ENCODE data around the gene METTL16. TPM values are rescaled to one million over a fixed set of nuclear protein-coding genes. Genes with fewer than 3 reads are reported as not detected.
A peak's percentile ranks its signal among the peaks of the same experiment; 100 is the strongest.

METTL16 gene
- total RNA-seq, 1 experiment from 2014 or later, result 37.6 TPM

DNA sequence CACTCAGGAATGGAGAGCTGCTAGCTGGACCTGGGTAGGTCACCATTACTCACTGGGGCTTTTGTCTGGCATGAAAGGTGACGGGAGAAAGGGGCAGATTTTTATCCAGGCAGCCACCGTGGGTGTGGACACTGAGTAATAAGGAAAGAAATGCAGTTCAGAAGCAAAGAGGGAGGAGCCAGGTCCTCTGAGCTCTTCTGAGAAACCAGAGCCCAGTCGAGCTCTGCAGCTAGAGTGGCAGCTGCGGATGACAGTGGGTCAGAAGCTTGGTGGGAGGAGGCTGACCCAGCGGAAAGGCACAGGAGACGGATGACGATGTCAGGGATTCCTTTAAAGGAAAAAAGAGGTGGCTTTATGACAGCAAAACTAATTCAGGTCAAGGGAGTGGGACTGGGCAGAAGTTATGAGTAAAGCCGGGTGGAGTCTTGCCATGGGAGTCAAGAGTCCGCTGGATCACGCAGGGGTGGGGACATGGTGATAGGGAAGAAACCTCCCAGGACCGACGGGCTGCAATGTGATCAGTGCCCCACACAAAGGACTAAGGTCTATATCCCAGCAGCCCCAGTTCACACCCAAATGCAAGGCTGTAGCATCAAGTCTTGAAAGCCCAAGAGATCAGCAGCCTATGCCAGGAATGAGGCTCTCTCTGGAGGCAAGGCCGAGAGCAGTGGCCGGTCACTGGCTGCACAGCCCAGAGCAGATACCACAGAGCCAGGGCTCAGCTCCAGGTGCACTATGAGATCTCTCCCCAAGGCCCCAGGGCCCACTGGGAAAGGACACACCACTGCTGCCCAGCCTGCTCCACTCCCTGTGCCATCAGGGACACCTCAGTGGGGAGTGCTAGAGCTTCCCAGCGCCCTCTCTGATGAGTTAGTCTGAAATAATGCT is 104.5 kb downstream of the METTL16 start:
- H2AFZ ChIP-seq (ENCODE audit: low read depth, low read length, poor library complexity, severe bottlenecking), result no peak overlapping the region
- BruUV-seq (replicated peaks), result TSS peak; percentile 49
- TF ChIP-seq CEBPB (IDR thresholded peaks at IDR 0.05; ENCODE audit: low read depth), result no peak
- TF ChIP-seq, protein P1, sequence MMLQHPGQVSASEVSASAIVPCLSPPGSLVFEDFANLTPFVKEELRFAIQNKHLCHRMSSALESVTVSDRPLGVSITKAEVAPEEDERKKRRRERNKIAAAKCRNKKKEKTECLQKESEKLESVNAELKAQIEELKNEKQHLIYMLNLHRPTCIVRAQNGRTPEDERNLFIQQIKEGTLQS (IDR thresholded peaks at IDR 0.05), result no peak
- TF ChIP-seq RAD21 (IDR thresholded peaks at IDR 0.05; ENCODE audit: low read depth), result no peak
- peak; percentile 61 for TF ChIP-seq JUND (IDR thresholded peaks at IDR 0.05)
- TF ChIP-seq, protein P2, sequence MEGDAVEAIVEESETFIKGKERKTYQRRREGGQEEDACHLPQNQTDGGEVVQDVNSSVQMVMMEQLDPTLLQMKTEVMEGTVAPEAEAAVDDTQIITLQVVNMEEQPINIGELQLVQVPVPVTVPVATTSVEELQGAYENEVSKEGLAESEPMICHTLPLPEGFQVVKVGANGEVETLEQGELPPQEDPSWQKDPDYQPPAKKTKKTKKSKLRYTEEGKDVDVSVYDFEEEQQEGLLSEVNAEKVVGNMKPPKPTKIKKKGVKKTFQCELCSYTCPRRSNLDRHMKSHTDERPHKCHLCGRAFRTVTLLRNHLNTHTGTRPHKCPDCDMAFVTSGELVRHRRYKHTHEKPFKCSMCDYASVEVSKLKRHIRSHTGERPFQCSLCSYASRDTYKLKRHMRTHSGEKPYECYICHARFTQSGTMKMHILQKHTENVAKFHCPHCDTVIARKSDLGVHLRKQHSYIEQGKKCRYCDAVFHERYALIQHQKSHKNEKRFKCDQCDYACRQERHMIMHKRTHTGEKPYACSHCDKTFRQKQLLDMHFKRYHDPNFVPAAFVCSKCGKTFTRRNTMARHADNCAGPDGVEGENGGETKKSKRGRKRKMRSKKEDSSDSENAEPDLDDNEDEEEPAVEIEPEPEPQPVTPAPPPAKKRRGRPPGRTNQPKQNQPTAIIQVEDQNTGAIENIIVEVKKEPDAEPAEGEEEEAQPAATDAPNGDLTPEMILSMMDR (IDR thresholded peaks at IDR 0.05 in 2 of 3, conservative IDR thresholded peaks at IDR 0.05 in 1 of 3; ENCODE audit: borderline replicate concordance in 1 of 3, insufficient read depth in 1 of 3, low read depth in 2 of 3, low read length in 2 of 3), result no peak
- TF ChIP-seq TCF7L2 (IDR thresholded peaks at IDR 0.05; ENCODE audit: borderline replicate concordance, extremely low read depth, insufficient read depth, insufficient read length), result no peak
- TF ChIP-seq, protein P3, sequence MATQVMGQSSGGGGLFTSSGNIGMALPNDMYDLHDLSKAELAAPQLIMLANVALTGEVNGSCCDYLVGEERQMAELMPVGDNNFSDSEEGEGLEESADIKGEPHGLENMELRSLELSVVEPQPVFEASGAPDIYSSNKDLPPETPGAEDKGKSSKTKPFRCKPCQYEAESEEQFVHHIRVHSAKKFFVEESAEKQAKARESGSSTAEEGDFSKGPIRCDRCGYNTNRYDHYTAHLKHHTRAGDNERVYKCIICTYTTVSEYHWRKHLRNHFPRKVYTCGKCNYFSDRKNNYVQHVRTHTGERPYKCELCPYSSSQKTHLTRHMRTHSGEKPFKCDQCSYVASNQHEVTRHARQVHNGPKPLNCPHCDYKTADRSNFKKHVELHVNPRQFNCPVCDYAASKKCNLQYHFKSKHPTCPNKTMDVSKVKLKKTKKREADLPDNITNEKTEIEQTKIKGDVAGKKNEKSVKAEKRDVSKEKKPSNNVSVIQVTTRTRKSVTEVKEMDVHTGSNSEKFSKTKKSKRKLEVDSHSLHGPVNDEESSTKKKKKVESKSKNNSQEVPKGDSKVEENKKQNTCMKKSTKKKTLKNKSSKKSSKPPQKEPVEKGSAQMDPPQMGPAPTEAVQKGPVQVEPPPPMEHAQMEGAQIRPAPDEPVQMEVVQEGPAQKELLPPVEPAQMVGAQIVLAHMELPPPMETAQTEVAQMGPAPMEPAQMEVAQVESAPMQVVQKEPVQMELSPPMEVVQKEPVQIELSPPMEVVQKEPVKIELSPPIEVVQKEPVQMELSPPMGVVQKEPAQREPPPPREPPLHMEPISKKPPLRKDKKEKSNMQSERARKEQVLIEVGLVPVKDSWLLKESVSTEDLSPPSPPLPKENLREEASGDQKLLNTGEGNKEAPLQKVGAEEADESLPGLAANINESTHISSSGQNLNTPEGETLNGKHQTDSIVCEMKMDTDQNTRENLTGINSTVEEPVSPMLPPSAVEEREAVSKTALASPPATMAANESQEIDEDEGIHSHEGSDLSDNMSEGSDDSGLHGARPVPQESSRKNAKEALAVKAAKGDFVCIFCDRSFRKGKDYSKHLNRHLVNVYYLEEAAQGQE (IDR thresholded peaks at IDR 0.05; ENCODE audit: low read depth), result no peak
- TF ChIP-seq YY1 (IDR thresholded peaks at IDR 0.05; ENCODE audit: extremely low read depth, insufficient replicate concordance, low read depth, low read length), result peak; percentile 46
- TF ChIP-seq POLR2A (IDR thresholded peaks at IDR 0.05; ENCODE audit: borderline replicate concordance, extremely low read depth, insufficient read depth, insufficient read length), result no peak
- no peak for TF ChIP-seq ZBTB33 (IDR thresholded peaks at IDR 0.05; ENCODE audit: extremely low read depth, insufficient replicate concordance, low read length)
- no peak for TF ChIP-seq ZFX (IDR thresholded peaks at IDR 0.05)
- no peak for TF ChIP-seq EZH2 (IDR thresholded peaks at IDR 0.05)
- 0 out of 2 replicates have a peak, but pooled peaks have one; percentile 54 for TF ChIP-seq SIN3A (IDR thresholded peaks at IDR 0.05; ENCODE audit: low read depth)
- TF ChIP-seq CBX3 (IDR thresholded peaks at IDR 0.05; ENCODE audit: low read depth), result peak; percentile 62; the same call in 1 of the 2 replicates
- TF ChIP-seq SRF (IDR thresholded peaks at IDR 0.05; ENCODE audit: low read depth), result peak; percentile 87
- peak; percentile 77 for TF ChIP-seq SP1 (IDR thresholded peaks at IDR 0.05; ENCODE audit: low read depth)
- TF ChIP-seq MAX (IDR thresholded peaks at IDR 0.05), result peak; percentile 73

More for the DNA sequence above, 104.5 kb downstream of the METTL16 start:
- no peaks in the 10 kb centered on the region for H3K27me3 ChIP-seq (ENCODE audit: insufficient read depth, low read length)
- ATAC-seq (peak; percentile 89), DNase-seq (ENCODE audit: low read depth, low spot score) (peak; percentile 90)
- H4K20me1 ChIP-seq (ENCODE audit: insufficient read depth), result no peaks in the 10 kb centered on the region
- peak overlapping the region; percentile 71 for H3K9ac ChIP-seq (ENCODE audit: low read length)
- H3K36me3 ChIP-seq (ENCODE audit: control insufficient read depth in 1 of 2, insufficient read depth in 2 of 2, low read length in 2 of 2), result no peaks in the 10 kb centered on the region
- ChIA-PET CTCF (interaction anchor here (1.0 to 3.1 kb wide), 5 partner anchors 9 to 349 kb away, joined by 3 to 38 read pairs (median 3); no protein-coding TSS in a partner anchor), POLR2A (interaction anchor here (1.1 to 2.3 kb wide), 8 partner anchors 9 to 316 kb away, joined by 3 to 12 read pairs (median 4); partner anchors contain the start of gene TSR1), RAD21 (ENCODE audit: low non-redundant PET in 1 of 2, low total read pairs in 2 of 2, uncharacterized antibody in 2 of 2, unreplicated experiment in 2 of 2) (interaction anchor here (0.9 to 1.6 kb wide), 4 partner anchors 9 to 25 kb away, joined by 4 to 6 read pairs (median 5); no protein-coding TSS in a partner anchor)
- H3K79me2 ChIP-seq (ENCODE audit: insufficient read depth, low read length), result no peaks in the 10 kb centered on the region
- H3K9me2 ChIP-seq (ENCODE audit: insufficient read depth), result no peaks in the 10 kb centered on the region
- H3K4me3 ChIP-seq (replicated peaks in 1 of 2; ENCODE audit: low read depth in 1 of 2, low read length in 2 of 2), result peak overlapping the region; percentile 7 to 43
- peak overlapping the region; percentile 80 for H3K4me2 ChIP-seq (ENCODE audit: low read length)
- H3K9me3 ChIP-seq (ENCODE audit: control insufficient read depth in 1 of 2, insufficient read depth in 1 of 2, low read depth in 1 of 2, low read length in 2 of 2), result no peaks in the 10 kb centered on the region
- H3K4me1 ChIP-seq (ENCODE audit: control insufficient read depth in 1 of 2, insufficient read depth in 2 of 2, low read length in 2 of 2), result peaks cover 43 to 56% of the 10 kb centered on the region in 2 experiments
- H3K27ac ChIP-seq (ENCODE audit: low read depth, low read length), result peak overlapping the region; percentile 86
- intact Hi-C loops (cut with micrococcal nuclease), result loop anchor here (5.0 to 10.0 kb wide), 2 partner anchors 70 to 692 kb away; partner anchors contain the start of genes SGSM2, TLCD2 and TSR1

Measured in HCT116 (cell line).